Activated CD8-positive, alpha-beta memory T cell treated with anti-CD3 and anti-CD28 coated beads for 1 hour (primary cell): ENCODE measurements around the gene VASP.
A peak's percentile ranks its signal among the peaks of the same experiment; 100 is the strongest.
"Not testable (repeated sequence)": the region's sequence is repeated elsewhere in the genome, so short reads cannot be mapped to it uniquely, and the experiment has no call there.

Experiments used
- DNase-seq, 2 donors: peaks; one replicate each; pipeline ENCODE4 v3.0.0-alpha.2; 2020; ENCODE audit warnings: low read depth in 1 of 2; ENCODE audit errors: extremely low read depth in 1 of 2

The VASP gene

GRCh38 chr19:45496349-45496953, 10.8 kb upstream of the VASP start:
- DNase-seq = no peak

DNA sequence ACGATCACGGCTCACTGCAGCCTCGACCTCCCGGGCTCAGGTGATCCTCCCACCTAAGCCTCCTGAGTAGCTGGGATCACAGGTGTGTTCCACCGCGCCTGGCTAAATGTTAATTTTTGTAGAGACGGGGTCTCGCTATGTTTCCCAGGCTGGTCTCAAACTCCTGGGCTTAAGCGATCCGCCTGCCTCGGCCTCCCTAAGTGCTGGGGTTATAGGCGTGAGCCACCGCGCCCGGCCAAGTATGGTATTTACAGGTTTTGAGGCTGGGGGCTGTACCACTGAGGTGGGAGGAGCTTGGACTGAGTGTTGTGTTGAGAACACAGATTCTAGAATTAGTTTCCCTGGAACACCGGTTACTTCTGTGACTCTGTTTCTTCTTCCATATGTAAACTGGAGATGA, 9.5 kb upstream of the VASP start:
- DNase-seq = no peak

DNA sequence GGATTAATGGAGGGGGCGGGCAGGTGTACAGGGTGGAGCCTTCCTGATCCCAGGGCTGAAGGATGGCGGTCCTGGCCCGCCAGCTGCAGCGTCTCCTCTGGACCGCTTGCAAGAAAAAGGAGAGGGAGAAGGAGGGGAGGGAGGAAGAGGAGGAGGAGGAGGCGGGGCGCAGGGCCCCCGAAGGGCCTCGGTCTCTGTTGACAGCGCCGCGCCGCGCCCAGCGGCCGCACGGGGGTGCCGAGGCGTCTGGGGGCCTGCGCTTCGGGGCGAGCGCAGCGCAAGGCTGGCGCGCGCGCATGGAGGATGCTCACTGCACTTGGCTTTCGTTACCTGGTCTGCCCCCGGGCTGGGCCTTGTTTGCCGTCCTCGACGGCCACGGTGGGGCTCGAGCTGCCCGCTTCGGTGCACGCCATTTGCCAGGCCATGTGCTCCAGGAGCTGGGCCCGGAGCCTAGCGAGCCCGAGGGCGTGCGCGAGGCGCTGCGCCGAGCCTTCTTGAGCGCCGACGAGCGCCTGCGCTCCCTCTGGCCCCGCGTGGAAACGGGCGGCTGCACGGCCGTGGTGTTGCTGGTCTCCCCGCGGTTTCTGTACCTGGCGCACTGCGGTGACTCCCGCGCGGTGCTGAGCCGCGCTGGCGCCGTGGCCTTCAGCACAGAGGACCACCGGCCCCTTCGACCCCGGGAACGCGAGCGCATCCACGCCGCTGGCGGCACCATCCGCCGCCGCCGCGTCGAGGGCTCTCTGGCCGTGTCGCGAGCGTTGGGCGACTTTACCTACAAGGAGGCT, 8.7 kb upstream of the VASP start, which contains the start of gene PPM1N:
Gene PPM1N (plus strand): TSS at position 33 of the 785 bp plus-strand sequence. CDS start 30 bp downstream, at position 63.
- peak in 1 of 2 donors; percentile 60 for DNase-seq

- no peak for DNase-seq
Measured at GRCh38 chr19:45499196-45500180, 7.8 kb upstream of the VASP start.

GRCh38 chr19:45500918-45501729, 6.2 kb upstream of the VASP start:
- no peak for DNase-seq

GRCh38 chr19:45501730-45502014, 5.6 kb upstream of the VASP start:
- no peak for DNase-seq

- no peak for DNase-seq
Measured at GRCh38 chr19:45502111-45502510, 5.2 kb upstream of the VASP start.

DNA sequence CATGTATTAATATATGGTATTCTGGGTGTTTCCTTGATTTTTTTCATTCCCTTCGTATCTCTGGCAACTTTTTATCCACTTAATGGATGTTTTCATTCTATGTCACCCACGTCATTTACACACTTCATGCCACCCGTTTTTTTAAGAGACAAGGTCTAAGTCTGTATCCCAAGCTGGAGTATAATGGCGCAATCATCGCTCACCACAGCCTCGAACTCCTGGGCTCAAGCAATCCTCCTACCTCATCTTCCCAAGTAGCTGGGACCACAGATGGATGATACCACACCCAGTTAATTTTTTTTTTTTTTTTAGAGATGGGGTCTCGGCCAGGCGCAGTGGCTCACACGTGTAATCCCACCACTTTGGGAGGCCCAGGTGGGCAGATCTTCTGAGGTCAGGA, 3.4 kb upstream of the VASP start:
- DNase-seq = no peak

DNA sequence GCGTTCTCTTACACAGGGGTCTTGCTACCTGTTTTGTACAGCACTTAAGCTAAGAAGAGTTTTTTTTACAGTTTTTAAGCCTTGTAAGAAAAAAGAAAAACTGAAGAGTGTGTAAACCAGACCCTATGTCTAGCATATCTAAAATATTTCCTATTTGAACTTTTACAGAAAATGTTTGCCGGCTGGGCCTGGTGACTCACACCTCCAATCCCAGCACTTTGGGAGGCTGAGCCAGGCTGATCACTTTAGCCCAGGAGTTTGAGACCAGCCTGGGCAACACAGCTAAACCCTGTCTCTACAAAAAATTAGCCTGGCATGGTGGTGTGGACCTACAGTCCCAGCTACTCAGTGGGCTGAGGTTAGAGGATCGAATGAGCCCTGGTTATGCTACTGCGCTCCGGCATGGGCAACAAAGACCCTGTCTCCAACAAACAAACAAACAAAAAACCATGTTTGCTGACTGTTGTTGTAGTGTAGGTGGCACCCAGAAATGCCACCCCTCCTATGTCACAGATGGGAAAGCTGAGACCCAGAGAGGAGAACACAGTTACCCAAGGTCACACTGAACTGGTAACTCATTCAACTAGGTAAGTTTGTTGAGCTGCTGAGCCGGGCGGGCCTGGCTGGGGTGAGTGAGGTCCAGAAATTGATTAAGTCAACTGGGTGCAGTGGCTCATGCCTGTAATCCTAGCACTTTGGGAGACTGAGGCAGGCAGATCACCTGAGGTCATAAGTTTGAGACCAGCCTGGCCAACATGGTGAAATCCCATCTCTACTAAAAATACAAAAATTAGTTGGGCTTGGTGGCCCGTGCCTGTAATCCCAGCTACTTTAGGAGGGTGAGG, 1.9 kb upstream of the VASP start:
- DNase-seq = no peak

- DNase-seq = no peak
Measured at GRCh38 chr19:45505996-45506245, 1.4 kb upstream of the VASP start.

DNA sequence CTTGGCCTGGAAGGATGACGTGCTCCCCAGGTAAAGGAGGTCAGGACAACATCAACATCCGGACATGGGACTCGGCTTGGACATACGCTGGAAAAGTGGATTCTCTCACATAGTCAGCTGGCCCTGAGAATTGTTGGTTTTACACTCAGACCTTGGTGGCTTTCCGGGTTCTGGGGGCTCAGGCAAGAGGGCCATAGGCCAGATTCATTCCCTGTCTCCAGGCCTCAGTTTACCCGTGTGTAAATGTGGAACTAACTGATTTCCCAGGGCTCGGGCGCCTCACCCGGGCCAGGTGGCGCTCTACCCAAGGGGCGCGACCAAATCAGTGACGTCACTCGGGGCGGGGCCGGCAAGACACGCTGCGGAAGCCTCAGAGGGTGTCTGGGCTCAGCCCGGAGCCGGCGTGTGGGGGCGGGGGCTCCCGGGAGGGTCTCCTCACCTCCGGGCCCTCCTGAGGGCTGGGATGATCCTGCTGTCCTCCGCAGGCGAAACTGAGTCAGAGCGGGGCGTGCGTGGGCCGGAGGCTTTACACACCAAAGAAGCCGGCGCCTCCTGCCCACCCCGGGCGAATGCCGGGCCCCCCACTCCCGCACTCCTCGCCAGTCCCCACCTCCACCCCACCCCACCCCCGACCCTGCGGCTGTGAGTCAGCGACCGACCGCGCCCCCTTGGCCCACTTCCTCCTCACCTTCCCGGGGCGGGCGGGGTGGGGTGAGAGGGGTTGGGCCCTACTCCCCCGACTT, 862 bp upstream of the VASP start:
- peak; percentile 91 to 98 for DNase-seq

- DNase-seq = no peak
Measured at GRCh38 chr19:45507872-45508416, 665 bp downstream of the VASP start.

- DNase-seq = no peak
Measured at GRCh38 chr19:45508417-45508860, 1.2 kb downstream of the VASP start.

DNA sequence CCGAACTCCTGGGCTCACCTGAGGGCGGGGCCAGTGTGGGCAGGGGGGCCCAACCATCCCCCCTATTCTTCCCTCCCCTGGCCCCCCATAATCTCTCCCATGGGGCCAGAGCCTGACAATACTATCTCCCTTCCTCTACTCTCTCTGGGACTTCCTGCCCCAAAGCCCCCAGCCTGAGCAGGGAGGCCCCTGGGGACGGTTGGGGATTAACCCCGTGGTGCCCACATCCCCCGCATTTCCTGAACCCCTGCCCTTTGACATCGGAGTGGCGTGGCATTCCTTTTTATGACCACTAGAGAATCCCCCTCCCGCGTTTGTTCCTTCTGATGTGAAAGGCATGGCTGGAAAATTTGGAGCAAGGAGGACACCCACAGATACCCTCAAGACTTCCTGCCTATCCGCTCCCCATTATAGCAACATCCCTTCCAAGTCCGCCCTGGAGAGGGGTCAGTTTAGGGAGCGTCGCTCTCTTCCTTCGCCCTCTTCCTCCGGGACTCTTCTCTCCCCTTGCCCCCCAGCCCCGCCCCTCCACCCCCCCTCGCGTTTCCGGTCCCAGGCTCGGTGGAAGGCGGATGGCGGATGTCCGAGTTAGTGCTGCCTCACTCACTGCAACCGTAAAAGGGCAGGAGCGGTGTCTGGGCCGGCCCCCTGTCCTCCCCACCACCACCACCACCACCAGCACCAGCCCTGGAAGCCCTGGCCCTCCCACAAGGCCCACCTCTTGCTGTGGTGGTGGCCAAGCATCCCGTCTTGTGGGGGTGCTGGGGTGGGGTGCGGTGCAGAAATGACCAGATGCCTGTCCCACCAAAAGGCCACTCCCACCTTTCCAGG, 1.8 kb downstream of the VASP start:
- no peak for DNase-seq

GRCh38 chr19:45509692-45510015, 2.4 kb downstream of the VASP start:
- DNase-seq = no peak

DNA sequence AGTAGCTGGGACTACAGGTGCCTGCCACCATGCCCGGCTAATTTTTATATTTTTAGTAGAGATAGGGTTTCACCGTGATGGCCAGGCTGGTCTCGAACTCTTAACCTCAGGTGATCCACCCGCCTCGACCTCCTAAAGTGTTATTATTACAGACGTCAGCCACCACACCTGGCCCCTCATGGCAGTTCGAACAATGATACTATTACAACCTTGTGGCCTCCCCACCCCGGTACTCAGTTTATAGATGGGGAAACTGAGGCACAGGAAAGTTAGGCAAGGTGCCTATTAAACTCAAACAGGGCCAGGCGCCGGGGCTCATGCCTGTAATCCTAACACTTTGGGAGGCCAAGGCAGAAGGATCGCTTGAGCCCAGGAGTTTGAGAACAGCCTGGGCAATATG, 3.1 kb downstream of the VASP start:
- not testable (repeated sequence) for DNase-seq

DNA sequence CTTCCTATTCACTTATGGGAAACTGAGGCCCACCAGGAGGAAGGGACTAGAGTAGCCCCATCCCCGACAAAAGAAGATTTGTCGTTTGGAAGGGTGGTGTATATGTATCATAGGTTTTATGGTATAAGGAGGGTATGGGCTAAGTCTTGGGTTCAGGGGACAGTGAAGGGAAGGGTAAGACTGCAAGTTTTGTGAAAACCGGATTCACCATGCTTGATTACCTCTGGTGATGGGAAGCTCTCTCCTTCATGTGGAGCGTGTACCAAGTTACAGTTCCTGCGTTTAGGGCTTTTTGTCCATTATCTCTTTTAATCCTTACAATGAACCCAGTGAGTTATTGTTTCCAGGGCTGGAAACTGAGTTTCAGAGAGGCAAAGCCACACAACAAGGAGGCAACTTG, 3.8 kb downstream of the VASP start:
- no peak for DNase-seq

DNA sequence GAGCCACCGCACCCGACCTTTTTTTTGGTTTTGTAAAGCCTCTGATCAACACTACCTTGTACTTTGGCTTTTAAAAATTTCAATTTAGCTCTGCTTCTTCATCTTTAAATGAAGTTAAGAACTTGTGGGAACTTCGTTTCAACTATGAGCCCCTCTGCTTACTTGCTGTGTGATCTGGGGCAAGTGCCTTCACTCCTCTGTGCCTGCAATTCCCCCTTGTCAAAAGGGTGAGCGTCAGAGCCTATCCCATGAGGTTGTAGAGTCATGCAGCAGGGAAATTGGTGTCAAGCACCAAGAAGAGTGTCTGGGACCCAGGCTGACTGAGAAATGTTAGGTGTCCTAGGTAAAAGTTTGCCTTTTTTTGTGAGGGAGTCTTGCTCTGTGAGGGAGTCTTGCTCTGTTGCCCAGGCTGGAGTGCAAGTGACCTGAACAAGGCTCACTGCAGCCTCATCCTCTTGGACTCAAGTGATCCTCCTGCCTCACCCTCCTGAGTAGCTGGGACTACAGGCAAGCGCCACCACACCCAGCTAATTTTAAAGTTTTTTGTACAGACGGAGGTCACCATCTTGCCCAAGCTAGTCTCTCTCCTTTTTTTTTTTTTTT, 5.7 kb downstream of the VASP start:
- DNase-seq = no peak
